ENCODE results near the gene ZNF730.
"Not testable (repeated sequence)": the region's sequence is repeated elsewhere in the genome, so short reads cannot be mapped to it uniquely, and the experiment has no call there.

Gene ZNF730

DNA sequence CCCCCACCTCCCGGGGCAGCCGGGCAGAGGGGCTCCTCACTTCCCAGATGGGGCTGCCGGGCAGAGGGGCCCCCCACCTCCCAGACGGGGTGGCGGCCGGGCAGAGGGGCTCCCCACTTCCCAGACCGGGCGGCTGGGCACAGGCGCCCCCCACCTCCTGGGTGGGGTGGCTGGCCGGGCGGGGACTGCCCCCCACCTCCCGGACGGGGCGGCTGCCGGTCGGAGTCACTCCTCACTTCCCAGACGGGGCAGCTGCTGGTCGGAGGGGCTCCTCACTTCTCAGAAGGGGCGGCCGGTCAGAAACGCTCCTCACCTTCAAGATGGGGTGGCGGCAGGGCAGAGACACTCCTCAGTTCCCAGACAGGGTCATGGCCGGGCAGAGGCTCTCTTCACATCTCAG lies 43.9 kb downstream of the ZNF730 start:
- Histone ChIP-seq H3K27me3 (ENCODE audit: insufficient read depth, poor library complexity, severe bottlenecking) (no peaks in the 10 kb centered on the region), H3K4me3 (replicated peaks; ENCODE audit: insufficient read depth, low read length) (no peak overlapping the region), H3K27ac (replicated peaks) (no peak overlapping the region)
- DNase-seq (ENCODE audit: low read depth in 1 of 2, low spot score in 1 of 2), result no peak
- TF ChIP-seq, protein P1, sequence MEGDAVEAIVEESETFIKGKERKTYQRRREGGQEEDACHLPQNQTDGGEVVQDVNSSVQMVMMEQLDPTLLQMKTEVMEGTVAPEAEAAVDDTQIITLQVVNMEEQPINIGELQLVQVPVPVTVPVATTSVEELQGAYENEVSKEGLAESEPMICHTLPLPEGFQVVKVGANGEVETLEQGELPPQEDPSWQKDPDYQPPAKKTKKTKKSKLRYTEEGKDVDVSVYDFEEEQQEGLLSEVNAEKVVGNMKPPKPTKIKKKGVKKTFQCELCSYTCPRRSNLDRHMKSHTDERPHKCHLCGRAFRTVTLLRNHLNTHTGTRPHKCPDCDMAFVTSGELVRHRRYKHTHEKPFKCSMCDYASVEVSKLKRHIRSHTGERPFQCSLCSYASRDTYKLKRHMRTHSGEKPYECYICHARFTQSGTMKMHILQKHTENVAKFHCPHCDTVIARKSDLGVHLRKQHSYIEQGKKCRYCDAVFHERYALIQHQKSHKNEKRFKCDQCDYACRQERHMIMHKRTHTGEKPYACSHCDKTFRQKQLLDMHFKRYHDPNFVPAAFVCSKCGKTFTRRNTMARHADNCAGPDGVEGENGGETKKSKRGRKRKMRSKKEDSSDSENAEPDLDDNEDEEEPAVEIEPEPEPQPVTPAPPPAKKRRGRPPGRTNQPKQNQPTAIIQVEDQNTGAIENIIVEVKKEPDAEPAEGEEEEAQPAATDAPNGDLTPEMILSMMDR (IDR thresholded peaks at IDR 0.05; ENCODE audit: insufficient read depth, low read length), result no peak
- TF ChIP-seq GABPA (IDR thresholded peaks at IDR 0.05; ENCODE audit: low read depth), result no peak
- no peak for TF ChIP-seq SPI1 (IDR thresholded peaks at IDR 0.05; ENCODE audit: borderline replicate concordance, low read depth)
- no peak for TF ChIP-seq POLR2AphosphoS5 (IDR thresholded peaks at IDR 0.05; ENCODE audit: low read depth)
- TF ChIP-seq, protein P2, sequence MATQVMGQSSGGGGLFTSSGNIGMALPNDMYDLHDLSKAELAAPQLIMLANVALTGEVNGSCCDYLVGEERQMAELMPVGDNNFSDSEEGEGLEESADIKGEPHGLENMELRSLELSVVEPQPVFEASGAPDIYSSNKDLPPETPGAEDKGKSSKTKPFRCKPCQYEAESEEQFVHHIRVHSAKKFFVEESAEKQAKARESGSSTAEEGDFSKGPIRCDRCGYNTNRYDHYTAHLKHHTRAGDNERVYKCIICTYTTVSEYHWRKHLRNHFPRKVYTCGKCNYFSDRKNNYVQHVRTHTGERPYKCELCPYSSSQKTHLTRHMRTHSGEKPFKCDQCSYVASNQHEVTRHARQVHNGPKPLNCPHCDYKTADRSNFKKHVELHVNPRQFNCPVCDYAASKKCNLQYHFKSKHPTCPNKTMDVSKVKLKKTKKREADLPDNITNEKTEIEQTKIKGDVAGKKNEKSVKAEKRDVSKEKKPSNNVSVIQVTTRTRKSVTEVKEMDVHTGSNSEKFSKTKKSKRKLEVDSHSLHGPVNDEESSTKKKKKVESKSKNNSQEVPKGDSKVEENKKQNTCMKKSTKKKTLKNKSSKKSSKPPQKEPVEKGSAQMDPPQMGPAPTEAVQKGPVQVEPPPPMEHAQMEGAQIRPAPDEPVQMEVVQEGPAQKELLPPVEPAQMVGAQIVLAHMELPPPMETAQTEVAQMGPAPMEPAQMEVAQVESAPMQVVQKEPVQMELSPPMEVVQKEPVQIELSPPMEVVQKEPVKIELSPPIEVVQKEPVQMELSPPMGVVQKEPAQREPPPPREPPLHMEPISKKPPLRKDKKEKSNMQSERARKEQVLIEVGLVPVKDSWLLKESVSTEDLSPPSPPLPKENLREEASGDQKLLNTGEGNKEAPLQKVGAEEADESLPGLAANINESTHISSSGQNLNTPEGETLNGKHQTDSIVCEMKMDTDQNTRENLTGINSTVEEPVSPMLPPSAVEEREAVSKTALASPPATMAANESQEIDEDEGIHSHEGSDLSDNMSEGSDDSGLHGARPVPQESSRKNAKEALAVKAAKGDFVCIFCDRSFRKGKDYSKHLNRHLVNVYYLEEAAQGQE (IDR thresholded peaks at IDR 0.05; ENCODE audit: insufficient replicate concordance, low read depth), result no peak

- not testable (repeated sequence) for H3K27me3 ChIP-seq (ENCODE audit: insufficient read depth, poor library complexity, severe bottlenecking); DNase-seq (ENCODE audit: low read depth in 1 of 2, low spot score in 1 of 2); H3K27ac ChIP-seq (replicated peaks); H3K4me3 ChIP-seq (replicated peaks; ENCODE audit: insufficient read depth, low read length)
Measured at GRCh38 chr19:23168286-23168685, 51.5 kb downstream of the ZNF730 start.

DNA sequence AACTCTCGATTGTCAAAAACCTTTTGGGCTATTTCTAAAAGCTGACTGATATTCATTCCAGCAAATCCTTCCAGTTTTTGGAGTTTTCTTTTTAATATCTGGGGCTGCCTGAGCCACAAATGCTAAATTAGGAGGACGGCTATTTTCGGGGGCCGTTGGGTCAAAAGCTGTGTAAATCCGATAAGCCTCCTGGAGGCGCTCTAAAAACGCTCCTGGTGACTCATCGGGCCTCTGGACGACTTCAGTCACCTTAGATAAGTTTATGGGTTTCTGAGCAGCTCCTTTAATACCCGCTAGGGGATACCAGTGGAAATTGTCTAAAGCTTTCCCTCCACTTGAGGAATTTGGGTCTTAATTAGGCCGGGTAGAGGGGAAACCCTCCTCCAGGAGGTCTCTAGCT lies 66.4 kb downstream of the ZNF730 start:
- DNase-seq (ENCODE audit: low read depth in 1 of 2, low spot score in 1 of 2), result no peak

GRCh38 chr19:23190341-23190740 lies 73.5 kb downstream of the ZNF730 start:
- Histone ChIP-seq H3K27me3 (ENCODE audit: insufficient read depth, poor library complexity, severe bottlenecking) (no peaks in the 10 kb centered on the region), H3K4me3 (replicated peaks; ENCODE audit: insufficient read depth, low read length) (no peak overlapping the region), H3K27ac (replicated peaks) (no peak overlapping the region)
- TF ChIP-seq, protein P1 (IDR thresholded peaks at IDR 0.05; ENCODE audit: insufficient read depth, low read length), result no peak
- TF ChIP-seq SPI1 (IDR thresholded peaks at IDR 0.05; ENCODE audit: borderline replicate concordance, low read depth) (no peak), GABPA (IDR thresholded peaks at IDR 0.05; ENCODE audit: low read depth) (no peak), POLR2AphosphoS5 (IDR thresholded peaks at IDR 0.05; ENCODE audit: low read depth) (no peak)
- TF ChIP-seq, protein P2 (IDR thresholded peaks at IDR 0.05; ENCODE audit: insufficient replicate concordance, low read depth), result no peak
- DNase-seq (ENCODE audit: low read depth in 1 of 2, low spot score in 1 of 2), result no peak

More for the DNA sequence above, 66.4 kb downstream of the ZNF730 start:
- H3K27me3 ChIP-seq (ENCODE audit: insufficient read depth, poor library complexity, severe bottlenecking), result no peaks in the 10 kb centered on the region
- H3K27ac ChIP-seq (replicated peaks), result no peak overlapping the region
- H3K4me3 ChIP-seq (replicated peaks; ENCODE audit: insufficient read depth, low read length), result no peak overlapping the region
- TF ChIP-seq SPI1 (IDR thresholded peaks at IDR 0.05; ENCODE audit: borderline replicate concordance, low read depth) (no peak), GABPA (IDR thresholded peaks at IDR 0.05; ENCODE audit: low read depth) (no peak), POLR2AphosphoS5 (IDR thresholded peaks at IDR 0.05; ENCODE audit: low read depth) (no peak)
- TF ChIP-seq, protein P1 (IDR thresholded peaks at IDR 0.05; ENCODE audit: insufficient read depth, low read length), result no peak
- TF ChIP-seq, protein P2 (IDR thresholded peaks at IDR 0.05; ENCODE audit: insufficient replicate concordance, low read depth), result no peak

Measured in HL-60 (cell line).